ENCODE results near the gene TSPAN32. TPM values are rescaled to one million over a fixed set of nuclear protein-coding genes. Genes with fewer than 3 reads are reported as not detected.
"Not testable (repeated sequence)": the region's sequence is repeated elsewhere in the genome, so short reads cannot be mapped to it uniquely, and the experiment has no call there.

The TSPAN32 gene
- total RNA-seq, 1 experiment from 2014 or later, result not detected

DNA sequence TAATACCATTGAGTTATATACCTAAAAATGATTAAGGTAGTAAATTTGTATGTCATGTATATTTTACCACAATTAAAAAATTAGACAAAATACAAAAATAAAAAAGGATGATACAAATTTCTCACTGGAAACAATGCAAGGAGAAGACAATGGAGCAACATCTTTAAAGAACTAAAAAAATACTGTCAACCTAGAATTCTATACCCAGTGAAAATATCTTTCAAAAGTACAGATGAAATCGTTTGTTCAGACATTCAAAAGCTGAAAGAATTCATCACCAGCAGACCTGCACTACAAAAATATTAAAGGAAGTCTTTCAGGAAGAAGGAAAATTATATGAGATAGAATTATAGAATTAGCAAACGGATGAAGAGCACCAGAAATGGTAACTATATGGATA lies 21.6 kb upstream of the TSPAN32 start:
- no peak for DNase-seq (ENCODE audit: unreplicated experiment)
- intact Hi-C loops (cut with micrococcal nuclease), result no loop called here
- TF ChIP-seq CTCF (IDR thresholded peaks at IDR 0.05; ENCODE audit: unreplicated experiment), result no peak
- H3K27me3 Mint-ChIP-seq (ENCODE audit: insufficient read depth, unreplicated experiment), result peaks cover 75% of the 10 kb centered on the region
- ChIA-PET POLR2A (interaction anchor here (0.6 kb wide), 2 partner anchors 58 to 376 kb away, joined by 3 read pairs; no protein-coding TSS in a partner anchor), CTCF (no interaction called here)
- H3K27ac Mint-ChIP-seq (ENCODE audit: low read depth, unreplicated experiment), result no peak overlapping the region
- H3K9me3 Mint-ChIP-seq (ENCODE audit: unreplicated experiment), result peaks cover 5% of the 10 kb centered on the region
- no peak overlapping the region for H3K4me3 Mint-ChIP-seq (ENCODE audit: unreplicated experiment)
- BruUV-seq (replicated peaks), result no TSS peak
- no peaks in the 10 kb centered on the region for H3K36me3 Mint-ChIP-seq (ENCODE audit: insufficient read depth, unreplicated experiment)
- no peaks in the 10 kb centered on the region for H3K4me1 Mint-ChIP-seq (ENCODE audit: insufficient read depth, unreplicated experiment)

DNA sequence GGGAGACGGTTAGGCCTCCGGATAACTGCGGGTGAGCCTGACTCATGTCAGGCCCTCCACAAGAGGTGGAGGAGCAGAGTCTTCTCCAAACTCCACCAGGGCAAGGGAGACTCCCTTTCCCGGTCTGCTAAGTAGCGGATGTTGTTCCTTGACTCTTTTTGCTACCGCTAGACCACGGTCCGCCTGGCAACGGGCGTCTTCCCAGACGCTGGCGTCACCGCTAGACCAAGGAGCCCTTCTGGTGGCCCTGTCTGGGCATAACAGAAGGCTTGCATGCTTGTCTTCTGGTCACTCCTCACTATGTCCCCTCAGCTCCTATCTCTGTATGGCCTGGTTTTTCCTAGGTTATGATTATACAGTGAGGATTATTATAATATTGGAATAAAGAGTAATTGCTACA lies 15.5 kb upstream of the TSPAN32 start:
- H3K4me3 Mint-ChIP-seq (ENCODE audit: unreplicated experiment); intact Hi-C loops (cut with micrococcal nuclease); H3K36me3 Mint-ChIP-seq (ENCODE audit: insufficient read depth, unreplicated experiment); H3K27ac Mint-ChIP-seq (ENCODE audit: low read depth, unreplicated experiment); POLR2A ChIA-PET; DNase-seq (ENCODE audit: unreplicated experiment); BruUV-seq (replicated peaks); CTCF ChIA-PET; H3K9me3 Mint-ChIP-seq (ENCODE audit: unreplicated experiment); H3K4me1 Mint-ChIP-seq (ENCODE audit: insufficient read depth, unreplicated experiment): not testable (repeated sequence)
- H3K27me3 Mint-ChIP-seq (ENCODE audit: insufficient read depth, unreplicated experiment), result peaks cover 89% of the 10 kb centered on the region

DNA sequence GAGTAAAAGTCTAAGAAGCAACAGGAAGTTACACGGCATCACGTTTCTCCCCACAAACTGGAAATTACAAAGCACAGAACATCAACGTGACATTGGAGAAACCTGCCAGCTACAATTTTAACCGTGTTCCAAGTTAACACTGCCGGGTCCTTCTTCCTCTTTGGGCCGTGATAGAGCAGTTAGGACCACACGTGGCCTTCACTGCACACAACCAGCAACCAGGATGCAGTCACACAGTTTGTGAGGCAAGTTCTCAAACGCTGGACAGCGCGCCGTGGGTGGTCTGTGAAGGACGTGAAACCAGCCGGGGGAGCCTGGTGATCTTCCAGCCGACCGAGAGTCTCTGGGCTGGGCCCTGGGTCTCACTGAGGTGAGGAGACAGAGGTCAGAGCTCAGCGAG lies 14.7 kb upstream of the TSPAN32 start:
- Mint-ChIP-seq H3K4me1 (ENCODE audit: insufficient read depth, unreplicated experiment) (no peaks in the 10 kb centered on the region), H3K9me3 (ENCODE audit: unreplicated experiment) (no peaks in the 10 kb centered on the region), H3K36me3 (ENCODE audit: insufficient read depth, unreplicated experiment) (no peaks in the 10 kb centered on the region), H3K27ac (ENCODE audit: low read depth, unreplicated experiment) (no peak overlapping the region), H3K4me3 (ENCODE audit: unreplicated experiment) (no peak overlapping the region), H3K27me3 (ENCODE audit: insufficient read depth, unreplicated experiment) (peaks cover 82% of the 10 kb centered on the region)
- no peak for TF ChIP-seq CTCF (IDR thresholded peaks at IDR 0.05; ENCODE audit: unreplicated experiment)
- no peak for DNase-seq (ENCODE audit: unreplicated experiment)
- no TSS peak for BruUV-seq (replicated peaks)
- CTCF ChIA-PET, result interaction anchor here (0.6 kb wide), 1 partner anchor 68 kb away, joined by 3 read pairs; no protein-coding TSS in a partner anchor
- intact Hi-C loops (cut with micrococcal nuclease), result no loop called here
- POLR2A ChIA-PET, result interaction anchor here (0.7 kb wide), 1 partner anchor 59 kb away, joined by 5 read pairs; no protein-coding TSS in a partner anchor

DNA sequence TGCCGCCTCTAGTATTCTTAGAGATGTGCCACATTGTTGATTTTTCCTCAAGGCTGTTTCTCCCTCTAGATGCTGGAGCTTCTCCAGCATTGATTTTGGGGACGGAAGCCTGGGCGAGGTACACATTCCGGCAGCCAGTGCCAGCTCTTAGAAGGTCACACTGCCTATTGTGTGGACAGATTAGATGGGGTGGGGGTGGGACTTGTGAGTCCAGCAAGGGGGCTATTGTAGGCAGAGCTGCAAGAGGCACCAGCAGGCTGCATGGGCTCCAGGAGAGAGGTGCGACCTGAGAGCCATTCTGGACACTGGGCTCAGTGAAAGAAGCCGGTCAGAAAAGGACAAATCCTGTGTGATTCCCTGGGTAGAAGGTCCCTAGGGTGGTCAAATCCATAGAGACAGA lies 12.5 kb upstream of the TSPAN32 start:
- H3K27ac Mint-ChIP-seq (ENCODE audit: low read depth, unreplicated experiment), result no peak overlapping the region
- ChIA-PET CTCF (interaction anchor here (0.6 to 0.9 kb wide), 4 partner anchors 16 to 1589 kb away, joined by 3 to 6 read pairs (median 4); no protein-coding TSS in a partner anchor), POLR2A (no interaction called here)
- no TSS peak for BruUV-seq (replicated peaks)
- DNase-seq (ENCODE audit: unreplicated experiment), result no peak
- no peaks in the 10 kb centered on the region for H3K9me3 Mint-ChIP-seq (ENCODE audit: unreplicated experiment)
- no peaks in the 10 kb centered on the region for H3K4me1 Mint-ChIP-seq (ENCODE audit: insufficient read depth, unreplicated experiment)
- intact Hi-C loops (cut with micrococcal nuclease), result no loop called here
- H3K4me3 Mint-ChIP-seq (ENCODE audit: unreplicated experiment), result no peak overlapping the region
- TF ChIP-seq CTCF (IDR thresholded peaks at IDR 0.05; ENCODE audit: unreplicated experiment), result no peak
- H3K27me3 Mint-ChIP-seq (ENCODE audit: insufficient read depth, unreplicated experiment), result peaks cover 60% of the 10 kb centered on the region
- no peaks in the 10 kb centered on the region for H3K36me3 Mint-ChIP-seq (ENCODE audit: insufficient read depth, unreplicated experiment)

DNA sequence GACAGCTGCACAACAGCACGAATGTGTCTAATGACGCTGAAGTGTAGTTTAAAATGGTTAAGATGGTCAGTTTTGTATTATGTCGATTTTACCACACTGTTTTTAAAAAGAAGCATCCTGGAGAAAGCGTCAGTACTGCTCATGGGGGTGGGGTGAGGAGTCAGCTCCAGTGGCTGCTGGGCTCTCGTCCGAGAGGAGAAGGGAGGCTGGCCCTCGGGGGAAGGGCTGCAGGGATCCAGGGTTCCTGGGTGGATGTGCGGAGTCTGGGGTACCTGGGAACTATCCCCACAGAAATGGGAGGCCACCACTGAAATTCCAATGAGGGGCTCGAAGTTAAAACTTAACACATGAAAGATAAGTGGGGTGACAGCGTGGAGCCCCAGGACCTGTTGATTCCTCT lies 12.0 kb upstream of the TSPAN32 start:
- Mint-ChIP-seq H3K4me3 (ENCODE audit: unreplicated experiment) (no peak overlapping the region), H3K36me3 (ENCODE audit: insufficient read depth, unreplicated experiment) (no peaks in the 10 kb centered on the region), H3K4me1 (ENCODE audit: insufficient read depth, unreplicated experiment) (no peaks in the 10 kb centered on the region), H3K9me3 (ENCODE audit: unreplicated experiment) (no peaks in the 10 kb centered on the region), H3K27me3 (ENCODE audit: insufficient read depth, unreplicated experiment) (peaks cover 55% of the 10 kb centered on the region), H3K27ac (ENCODE audit: low read depth, unreplicated experiment) (no peak overlapping the region)
- DNase-seq (ENCODE audit: unreplicated experiment), result no peak
- BruUV-seq (replicated peaks), result no TSS peak
- TF ChIP-seq CTCF (IDR thresholded peaks at IDR 0.05; ENCODE audit: unreplicated experiment), result no peak
- ChIA-PET POLR2A (no interaction called here), CTCF (interaction anchor here (0.6 to 0.9 kb wide), 4 partner anchors 8 to 217 kb away, joined by 3 to 4 read pairs (median 3); no protein-coding TSS in a partner anchor)
- intact Hi-C loops (cut with micrococcal nuclease), result no loop called here
